B cell (primary cell): ENCODE measurements around the gene AHRR. TPM values are rescaled to one million over a fixed set of nuclear protein-coding genes. Genes with fewer than 3 reads are reported as not detected.
"Not testable (repeated sequence)": the region's sequence is repeated elsewhere in the genome, so short reads cannot be mapped to it uniquely, and the experiment has no call there.

Experiments
- ATAC-seq: fragments of 200-7000 bp; cut with Tn5 transposase; one replicate; pipeline ENCODE4 v1.10.0; 2021; ENCODE audit warnings: low read depth, mild to moderate bottlenecking, moderate number of reproducible peaks, moderate library complexity
- CTCF ChIA-PET: fragments of 350-600 bp; sonication (Branson Sonifier 250); formaldehyde crosslinking; loops from one replicate; lab custom pipeline; 2021; ENCODE audit warnings: antibody characterized with exemption, inconsistent platforms; lab: Charles Lee
- POLR2A ChIA-PET: fragments of 350-600 bp; sonication (Branson Sonifier 250); formaldehyde crosslinking; loops from one replicate; lab custom pipeline; 2021; ENCODE audit warnings: antibody characterized with exemption; lab: Charles Lee
- DNase-seq: peaks from one replicate; pipeline ENCODE4 v3.0.0; 2013
- H2AFZ ChIP-seq: 2 replicates; pipeline ENCODE4 v1.6.1; 2012; ENCODE audit warnings: mild to moderate bottlenecking, low read depth, low read length; ENCODE audit not compliant: insufficient read depth, poor library complexity, severe bottlenecking
- H3K27ac ChIP-seq, 2 donors: 1 replicate in 1 of 2; 2 replicates in 1 of 2; pipeline ENCODE4 v1.5.1; 2012 to 2013; ENCODE audit warnings: low read length in 2 of 2, mild to moderate bottlenecking in 2 of 2, moderate library complexity in 1 of 2
- H3K27me3 ChIP-seq, 4 experiments: fragments of 200-600 bp in 1 of 4; sonication (generic) in 1 of 4; replicated peaks in 1 of 4; 1 replicate in 2 of 4; 2 replicates in 2 of 4; pipeline versions ENCODE4 v1.6.1 to v1.7.0; 2013 to 2016; ENCODE audit warnings: low read length in 3 of 4, mild to moderate bottlenecking in 2 of 4, mixed read lengths in 1 of 4, moderate library complexity in 1 of 4; ENCODE audit not compliant: insufficient read depth in 4 of 4, control insufficient read depth in 3 of 4; ENCODE audit errors: control extremely low read depth in 1 of 4
- H3K36me3 ChIP-seq, 2 experiments: replicated peaks in 1 of 2; 1 replicate in 1 of 2; 2 replicates in 1 of 2; pipeline versions ENCODE4 v1.6.1 to v1.7.1; 2013; ENCODE audit warnings: low read length in 1 of 2; ENCODE audit not compliant: insufficient read depth in 2 of 2, control insufficient read depth in 1 of 2; ENCODE audit errors: control extremely low read depth in 1 of 2, extremely low read depth in 1 of 2
- H3K4me1 ChIP-seq, 2 donors: fragments of 200-600 bp in 1 of 2; sonication (generic) in 1 of 2; 1 replicate in 1 of 2; 2 replicates in 1 of 2; pipeline versions ENCODE4 v1.5.1 to v1.6.1; 2013 to 2017; ENCODE audit warnings: low read length in 2 of 2; ENCODE audit not compliant: control insufficient read depth in 2 of 2, insufficient read depth in 2 of 2
- H3K4me2 ChIP-seq: replicated peaks from 2 replicates; pipeline ENCODE3; 2012; ENCODE audit warnings: mild to moderate bottlenecking, low read depth, low read length; ENCODE audit not compliant: poor library complexity, severe bottlenecking
- H3K4me3 ChIP-seq, 5 experiments: fragments of 200-600 bp in 1 of 5; sonication (generic) in 1 of 5; 1 replicate in 3 of 5; 2 replicates in 2 of 5; pipeline versions ENCODE4 v1.5.1 to v1.7.0; 2011 to 2016; ENCODE audit warnings: low read length in 4 of 5, mild to moderate bottlenecking in 4 of 5, low read depth in 2 of 5, control low read depth in 1 of 5, moderate library complexity in 1 of 5; ENCODE audit not compliant: insufficient read depth in 1 of 5; ENCODE audit errors: control extremely low read depth in 1 of 5, extremely low read depth in 1 of 5
- H3K79me2 ChIP-seq: fragments of 200-600 bp; sonication (generic); one replicate; pipeline ENCODE4 v1.6.0; 2016; ENCODE audit warnings: low read length; ENCODE audit not compliant: control insufficient read depth, insufficient read depth
- H3K9ac ChIP-seq: fragments of 200-600 bp; sonication (generic); 2 replicates; pipeline ENCODE4 v1.6.1; 2017; ENCODE audit warnings: mild to moderate bottlenecking, low read length, moderate library complexity
- H3K9me3 ChIP-seq, 3 donors: one replicate each; pipeline versions ENCODE4 v1.6.1 to v1.7.1; 2013; ENCODE audit warnings: low read length in 2 of 3; ENCODE audit not compliant: control insufficient read depth in 2 of 3, insufficient read depth in 1 of 3; ENCODE audit errors: control extremely low read depth in 1 of 3
- H4K20me1 ChIP-seq: 2 replicates; pipeline ENCODE4 v1.6.0; 2012; ENCODE audit warnings: mild to moderate bottlenecking, low read length; ENCODE audit not compliant: insufficient read depth, control insufficient read depth, poor library complexity, severe bottlenecking
- H3K27ac Mint-ChIP-seq: one replicate; pipeline ENCODE4 v1.8.0; 2021; ENCODE audit warnings: mixed read lengths
- H3K27me3 Mint-ChIP-seq: one replicate; pipeline ENCODE4 v1.8.0; 2021; ENCODE audit warnings: mixed read lengths
- H3K4me1 Mint-ChIP-seq: one replicate; pipeline ENCODE4 v1.8.0; 2021; ENCODE audit warnings: mixed read lengths
- H3K4me3 Mint-ChIP-seq: one replicate; pipeline ENCODE4 v1.8.0; 2021; ENCODE audit warnings: mixed read lengths
- H3K9me3 Mint-ChIP-seq: one replicate; pipeline ENCODE4 v1.8.0; 2022; ENCODE audit warnings: mixed read lengths; ENCODE audit not compliant: insufficient read depth
- EZH2 ChIP-seq: IDR thresholded peaks from 2 replicates; pipeline ENCODE4 v1.6.1; 2012; ENCODE audit warnings: borderline replicate concordance, low read depth, mild to moderate bottlenecking, moderate library complexity, low read length; ENCODE audit not compliant: insufficient read depth, poor library complexity, severe bottlenecking
- WGBS: methylation state at CpG from one replicate; pipeline ENCODE4 v1.1.5; 2013; ENCODE audit warnings: missing lambda C conversion rate; ENCODE audit not compliant: insufficient coverage; 5-methylcytosine and 5-hydroxymethylcytosine counted together
- intact Hi-C: fragments of 100-400 bp; cut with micrococcal nuclease; formaldehyde crosslinking; loops from one replicate; pipeline ENCODE4 v1.10.0; 2022
- polyA plus RNA-seq: library from polyadenylated mRNA; depleted of rRNA; stranded (reverse); fragments of >200 nt; gene quantifications from 2 replicates; pipeline ENCODE4 v1.2.3, GENCODE V29; 2012
- total RNA-seq, 2 donors: library from RNA; stranded (reverse); fragments of 120-200 nt in 1 of 2; gene quantifications; 1 replicate in 1 of 2; 2 replicates in 1 of 2; pipeline versions ENCODE4 v1.2.3 to v1.2.4, GENCODE V29; 2013 to 2022
- TF ChIP-seq, protein P1 (sequence below): fragments of 200-600 bp; IDR thresholded peaks from one replicate; pipeline ENCODE4 v1.8.0; 2022; ENCODE audit warnings: antibody characterized with exemption, mild to moderate bottlenecking

AHRR gene
- total and polyA plus RNA-seq, 2 donors (not counting 1 experiment from before 2014, with no cell fraction given): 0.13 to 1.7 TPM

GRCh38 chr5:411728-412127, 90.2 kb downstream of the AHRR start:
- peaks cover 5% of the 10 kb centered on the region for H3K4me1 Mint-ChIP-seq
- DNase-seq: no peak
- intact Hi-C loops: no loop called here

DNA sequence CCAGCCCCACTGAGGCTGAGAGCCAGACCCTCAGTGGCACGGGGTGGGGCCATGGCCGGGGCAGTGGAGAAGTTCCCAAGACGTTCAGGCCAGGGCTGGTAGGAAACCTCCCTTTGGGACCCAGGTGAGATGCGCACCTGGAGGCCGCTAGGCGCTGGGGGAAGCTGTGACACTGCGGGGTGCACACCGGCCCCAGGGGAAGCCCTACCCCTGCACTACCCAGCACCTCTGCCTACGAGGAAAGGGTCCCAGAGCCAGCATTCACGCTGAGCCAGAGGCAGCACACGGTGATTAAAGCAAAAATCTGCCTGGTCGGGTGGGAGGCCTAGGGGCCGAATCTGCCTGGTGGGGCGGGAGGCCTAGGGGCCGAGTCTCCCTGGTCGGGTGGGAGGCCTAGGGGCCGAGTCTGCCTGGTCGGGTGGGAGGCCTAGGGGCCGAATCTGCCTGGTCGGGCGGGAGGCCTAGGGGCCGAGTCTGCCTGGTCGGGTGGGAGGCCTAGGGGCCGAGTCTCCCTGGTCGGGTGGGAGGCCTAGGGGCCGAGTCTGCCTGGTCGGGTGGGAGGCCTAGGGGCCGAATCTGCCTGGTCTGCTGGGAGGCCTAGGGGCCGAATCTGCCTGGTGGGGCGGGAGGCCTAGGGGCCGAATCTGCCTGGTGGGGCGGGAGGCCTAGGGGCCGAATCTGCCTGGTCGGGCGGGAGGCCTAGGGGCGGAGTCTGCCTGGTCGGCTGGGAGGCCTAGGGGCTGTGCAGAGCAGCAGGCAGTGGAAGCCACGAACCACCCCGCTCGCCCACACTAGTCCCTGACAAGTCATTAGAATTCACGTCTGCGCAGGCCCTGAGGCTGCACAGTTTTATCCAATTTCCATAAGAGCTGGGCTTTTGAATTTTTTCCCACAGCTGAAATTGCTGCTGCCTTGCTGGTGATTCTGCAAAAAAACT, 93.7 kb downstream of the AHRR start:
- peak; percentile 84 for ATAC-seq
- H3K4me3 ChIP-seq, H3K27ac ChIP-seq, H3K9me3 ChIP-seq, H3K36me3 ChIP-seq, H3K9ac ChIP-seq, H3K27me3 Mint-ChIP-seq, H3K79me2 ChIP-seq, H2AFZ ChIP-seq, CTCF ChIA-PET, H3K4me1 ChIP-seq, H3K4me1 Mint-ChIP-seq, DNase-seq, H3K4me2 ChIP-seq, H3K27me3 ChIP-seq, H4K20me1 ChIP-seq, H3K9me3 Mint-ChIP-seq: not testable (repeated sequence)
- POLR2A ChIA-PET: interaction anchor here (1.0 kb wide), 1 partner anchor 16 kb away, joined by 3 read pairs; no protein-coding TSS in a partner anchor
- intact Hi-C loops: loop anchor here (2.0 kb wide), 1 partner anchor 46 kb away; no protein-coding TSS in a partner anchor
- Mint-ChIP-seq H3K27ac (peak overlapping the region; percentile 73), H3K4me3 (peak overlapping the region; percentile 65)
- 55% methylated on average over 36 of the region's 42 CpGs for WGBS

More at GRCh38 chr5:411728-412127, 90.2 kb downstream of the AHRR start:
- no peaks in the 10 kb centered on the region for H3K9me3 Mint-ChIP-seq
- CTCF ChIA-PET: interaction anchor here (0.7 kb wide), 1 partner anchor 496 kb away, joined by 3 read pairs; no protein-coding TSS in a partner anchor
- Histone ChIP-seq H3K9ac (no peak overlapping the region), H3K79me2 (no peaks in the 10 kb centered on the region), H3K9me3 (no peaks in the 10 kb centered on the region), H3K27me3 (peaks cover 0 to 3% (median 0%) of the 10 kb centered on the region in 4 experiments), H4K20me1 (no peaks in the 10 kb centered on the region), H3K27ac (no peak overlapping the region), H3K4me3 (no peak overlapping the region), H3K36me3 (no peaks in the 10 kb centered on the region), H3K4me2 (no peak overlapping the region), H2AFZ (no peak overlapping the region), H3K4me1 (no peaks in the 10 kb centered on the region)
- ATAC-seq: no peak
- 92% methylated on average over 11 of the region's 13 CpGs for WGBS
- POLR2A ChIA-PET: no interaction called here
- peaks cover 19% of the 10 kb centered on the region for H3K27me3 Mint-ChIP-seq
- TF ChIP-seq EZH2: no peak
- TF ChIP-seq, protein P1, sequence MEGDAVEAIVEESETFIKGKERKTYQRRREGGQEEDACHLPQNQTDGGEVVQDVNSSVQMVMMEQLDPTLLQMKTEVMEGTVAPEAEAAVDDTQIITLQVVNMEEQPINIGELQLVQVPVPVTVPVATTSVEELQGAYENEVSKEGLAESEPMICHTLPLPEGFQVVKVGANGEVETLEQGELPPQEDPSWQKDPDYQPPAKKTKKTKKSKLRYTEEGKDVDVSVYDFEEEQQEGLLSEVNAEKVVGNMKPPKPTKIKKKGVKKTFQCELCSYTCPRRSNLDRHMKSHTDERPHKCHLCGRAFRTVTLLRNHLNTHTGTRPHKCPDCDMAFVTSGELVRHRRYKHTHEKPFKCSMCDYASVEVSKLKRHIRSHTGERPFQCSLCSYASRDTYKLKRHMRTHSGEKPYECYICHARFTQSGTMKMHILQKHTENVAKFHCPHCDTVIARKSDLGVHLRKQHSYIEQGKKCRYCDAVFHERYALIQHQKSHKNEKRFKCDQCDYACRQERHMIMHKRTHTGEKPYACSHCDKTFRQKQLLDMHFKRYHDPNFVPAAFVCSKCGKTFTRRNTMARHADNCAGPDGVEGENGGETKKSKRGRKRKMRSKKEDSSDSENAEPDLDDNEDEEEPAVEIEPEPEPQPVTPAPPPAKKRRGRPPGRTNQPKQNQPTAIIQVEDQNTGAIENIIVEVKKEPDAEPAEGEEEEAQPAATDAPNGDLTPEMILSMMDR: no peak
- H3K27ac Mint-ChIP-seq: no peak overlapping the region
- no peak overlapping the region for H3K4me3 Mint-ChIP-seq
